KOPT-K1 (cell line): ENCODE data around the gene MGAT3.

Experiments
- H3K27ac ChIP-seq: fragments of 200-600 bp; sonication (generic); 2 replicates; pipeline ENCODE4 v1.5.1; 2016; ENCODE audit warnings: antibody characterized with exemption, mild to moderate bottlenecking, low read depth, low read length; ENCODE audit not compliant: poor library complexity, severe bottlenecking
- H3K36me3 ChIP-seq: fragments of 200-600 bp; sonication (generic); 2 replicates; pipeline ENCODE4 v1.5.1; 2017; ENCODE audit warnings: antibody characterized with exemption, mild to moderate bottlenecking, low read length, moderate library complexity; ENCODE audit not compliant: insufficient read depth
- H3K9me3 ChIP-seq: fragments of 200-600 bp; sonication (generic); 2 replicates; pipeline ENCODE4 v1.5.1; 2017; ENCODE audit warnings: antibody characterized with exemption, low read length, mild to moderate bottlenecking; ENCODE audit not compliant: insufficient read depth, poor library complexity, severe bottlenecking

Gene MGAT3

DNA sequence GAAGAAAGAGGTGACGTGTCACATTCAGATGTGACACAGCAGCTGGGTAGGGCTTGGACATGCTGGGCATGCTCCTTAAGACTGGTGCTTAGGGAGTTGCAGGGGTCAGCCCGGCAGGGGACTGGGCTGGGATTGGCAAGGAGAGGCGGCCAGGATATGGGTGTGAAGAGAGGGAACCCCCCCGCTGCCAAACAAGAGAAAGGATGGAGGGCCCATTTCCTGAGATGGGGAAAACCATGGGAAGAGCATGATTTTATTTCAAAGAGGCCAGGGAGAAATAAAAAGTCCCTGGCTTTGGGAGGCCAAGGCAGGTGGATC is 68.8 kb downstream of the MGAT3 start:
- Histone ChIP-seq H3K27ac (no peak overlapping the region), H3K9me3 (no peaks in the 10 kb centered on the region), H3K36me3 (peaks cover 85% of the 10 kb centered on the region)

DNA sequence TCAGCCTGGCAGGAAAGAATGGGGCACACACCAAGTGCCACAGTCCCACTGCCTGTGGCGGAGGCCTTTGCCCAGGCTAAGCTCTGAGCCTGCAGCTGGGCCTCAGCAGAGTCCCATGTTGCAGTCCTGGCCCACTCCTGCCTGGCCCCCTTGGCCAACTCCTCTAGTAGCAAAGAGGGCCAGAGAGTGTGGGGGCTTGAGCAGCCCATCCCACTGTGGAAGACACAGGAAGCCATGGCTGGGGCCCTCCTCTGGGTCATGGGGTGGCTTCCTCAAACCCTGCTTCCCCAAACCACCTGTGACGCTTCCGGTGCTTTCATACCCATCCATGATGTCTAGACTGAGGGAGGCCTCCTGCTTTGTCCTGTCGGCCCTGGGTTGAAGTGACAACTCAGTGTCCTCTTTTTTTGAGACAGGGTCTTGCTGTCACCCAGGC is 69.9 kb downstream of the MGAT3 start:
- H3K27ac ChIP-seq = peak overlapping the region; percentile 46
- H3K36me3 ChIP-seq = peaks cover 84% of the 10 kb centered on the region
- no peaks in the 10 kb centered on the region for H3K9me3 ChIP-seq

DNA sequence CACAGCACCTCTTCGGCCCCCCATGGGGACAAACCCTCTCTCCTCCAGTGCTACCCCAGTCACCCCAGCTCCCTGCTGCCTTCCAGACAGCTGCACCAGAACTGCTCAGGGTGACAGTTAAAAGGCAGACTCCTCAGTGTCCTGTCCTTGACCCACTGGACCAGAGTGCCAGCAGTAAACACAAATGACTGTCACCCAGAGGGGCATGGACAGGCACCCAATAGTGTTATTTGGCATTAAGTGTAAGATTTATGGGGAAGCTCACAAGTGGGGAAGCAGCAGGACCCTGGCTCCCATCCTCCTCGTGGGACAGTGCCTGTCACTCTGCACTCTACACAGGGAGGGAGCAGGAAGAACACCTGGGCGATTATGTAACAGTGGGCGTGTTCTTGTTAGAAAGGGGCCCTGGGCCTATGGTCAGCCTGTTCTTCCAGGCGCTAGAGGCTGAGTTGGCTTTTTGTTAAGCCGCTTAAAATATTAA is 70.7 kb downstream of the MGAT3 start:
- Histone ChIP-seq H3K27ac (peak overlapping the region; percentile 46), H3K36me3 (peaks cover 76% of the 10 kb centered on the region), H3K9me3 (no peaks in the 10 kb centered on the region)

DNA sequence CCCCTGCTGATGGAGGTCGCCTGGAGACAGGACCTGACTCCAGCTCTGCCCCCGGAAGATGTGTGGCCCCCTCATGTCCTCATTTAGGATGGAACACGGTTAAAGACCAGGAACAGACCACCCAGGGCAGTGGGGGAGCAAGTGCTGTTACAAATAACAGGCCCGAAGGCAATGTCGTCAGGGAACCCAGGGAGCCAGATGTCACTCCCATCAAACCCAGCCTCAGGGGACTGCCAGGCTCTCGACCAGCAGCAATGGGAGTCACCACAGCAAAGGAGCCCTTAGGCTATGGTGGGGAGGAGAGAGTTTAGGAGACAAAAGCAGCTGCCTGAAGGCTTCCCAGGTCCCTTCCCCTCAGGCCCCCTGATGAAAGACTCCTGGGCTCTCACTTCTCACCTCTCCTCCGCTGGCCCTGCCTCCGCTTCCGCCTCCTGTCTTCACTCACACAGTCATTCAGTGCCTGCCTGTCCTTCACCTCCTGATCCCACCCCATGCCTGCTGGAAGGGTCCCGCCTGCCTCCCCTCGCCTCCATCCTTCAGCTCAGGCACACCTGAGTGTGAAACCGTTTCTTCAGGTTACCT is 71.4 kb downstream of the MGAT3 start:
- H3K27ac ChIP-seq = peak overlapping the region; percentile 31
- H3K36me3 ChIP-seq = peaks cover 70% of the 10 kb centered on the region
- H3K9me3 ChIP-seq = no peaks in the 10 kb centered on the region

DNA sequence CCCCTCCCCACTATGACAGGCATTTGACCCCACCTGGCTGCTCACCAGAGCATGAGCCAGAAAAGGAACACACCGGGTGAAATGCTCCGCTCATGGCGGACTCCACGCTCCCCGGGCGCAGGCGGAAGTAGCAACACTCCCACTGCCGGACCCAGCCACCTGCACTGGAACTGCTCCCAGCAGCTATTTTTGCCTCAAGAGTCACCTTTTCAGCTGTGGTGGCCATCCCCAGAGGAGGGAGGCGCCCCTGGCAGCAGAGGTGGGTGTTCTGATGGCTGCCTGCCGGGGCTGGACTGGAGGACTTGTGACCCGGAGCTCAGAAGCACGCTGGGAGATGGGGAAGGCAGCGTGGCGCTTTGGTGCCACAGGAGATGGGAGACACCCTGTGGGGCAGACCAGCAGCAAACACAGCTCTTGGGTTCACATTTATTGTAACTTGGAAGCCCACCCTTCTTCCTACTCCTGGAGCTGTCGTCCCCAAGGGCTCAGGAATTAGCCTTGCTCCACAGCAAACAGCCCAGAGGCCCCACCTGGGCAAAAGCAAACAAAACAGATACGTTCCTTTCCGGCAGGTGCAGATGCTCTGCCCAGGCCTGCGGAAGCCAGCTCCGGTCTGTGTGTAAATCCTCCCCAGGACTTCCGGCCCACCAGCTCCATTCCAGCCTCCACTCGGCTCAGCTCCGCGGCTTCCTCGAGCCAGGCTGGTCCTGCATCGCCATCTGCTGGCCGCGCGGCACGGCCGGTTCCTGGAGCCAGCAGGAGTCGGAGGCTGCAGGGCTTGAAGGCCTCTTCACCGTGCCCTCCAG is 72.1 kb downstream of the MGAT3 start:
- peak overlapping the region; percentile 31 for H3K27ac ChIP-seq
- peaks cover 63% of the 10 kb centered on the region for H3K36me3 ChIP-seq
- no peaks in the 10 kb centered on the region for H3K9me3 ChIP-seq

DNA sequence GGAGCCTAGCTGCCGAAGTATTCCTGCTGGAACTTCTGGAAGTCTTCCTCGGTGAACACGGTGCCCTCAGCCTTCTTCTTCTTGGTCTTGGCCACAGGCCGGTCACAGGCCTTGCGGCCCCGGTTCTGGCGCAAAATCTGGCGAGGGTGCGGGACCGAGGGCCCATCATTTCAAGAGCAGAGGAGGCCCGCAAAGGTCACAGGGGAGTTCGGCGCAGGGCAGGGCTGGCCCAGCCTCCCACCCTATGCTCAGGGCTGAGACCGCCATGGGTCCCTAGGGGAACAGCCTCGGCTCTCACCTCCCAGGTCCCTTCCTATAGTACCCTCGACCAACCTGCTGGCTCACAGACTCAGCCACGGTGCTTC is 72.7 kb downstream of the MGAT3 start:
- Histone ChIP-seq H3K9me3 (no peaks in the 10 kb centered on the region), H3K36me3 (peaks cover 57% of the 10 kb centered on the region), H3K27ac (no peak overlapping the region)

DNA sequence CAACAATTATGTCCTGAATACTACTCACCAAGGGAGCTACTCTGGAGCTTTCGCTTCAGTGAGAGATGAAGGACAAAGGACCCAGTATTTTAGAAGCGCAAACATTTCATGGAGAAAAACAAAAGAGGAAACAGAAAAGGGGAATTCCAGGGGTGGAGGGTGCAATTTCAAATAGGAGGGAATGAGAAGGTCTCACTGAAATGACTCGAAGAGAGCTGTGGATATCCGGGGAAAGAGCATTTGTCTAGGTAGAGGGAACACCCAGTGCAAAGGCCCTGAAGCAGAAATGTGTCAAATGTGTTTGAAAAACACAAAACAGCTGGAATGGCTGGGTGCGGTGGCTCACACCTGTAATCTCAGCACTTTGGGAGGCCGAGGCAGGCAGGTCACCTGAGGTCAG is 73.3 kb downstream of the MGAT3 start:
- H3K27ac ChIP-seq = no peak overlapping the region
- H3K9me3 ChIP-seq = no peaks in the 10 kb centered on the region
- peaks cover 50% of the 10 kb centered on the region for H3K36me3 ChIP-seq

DNA sequence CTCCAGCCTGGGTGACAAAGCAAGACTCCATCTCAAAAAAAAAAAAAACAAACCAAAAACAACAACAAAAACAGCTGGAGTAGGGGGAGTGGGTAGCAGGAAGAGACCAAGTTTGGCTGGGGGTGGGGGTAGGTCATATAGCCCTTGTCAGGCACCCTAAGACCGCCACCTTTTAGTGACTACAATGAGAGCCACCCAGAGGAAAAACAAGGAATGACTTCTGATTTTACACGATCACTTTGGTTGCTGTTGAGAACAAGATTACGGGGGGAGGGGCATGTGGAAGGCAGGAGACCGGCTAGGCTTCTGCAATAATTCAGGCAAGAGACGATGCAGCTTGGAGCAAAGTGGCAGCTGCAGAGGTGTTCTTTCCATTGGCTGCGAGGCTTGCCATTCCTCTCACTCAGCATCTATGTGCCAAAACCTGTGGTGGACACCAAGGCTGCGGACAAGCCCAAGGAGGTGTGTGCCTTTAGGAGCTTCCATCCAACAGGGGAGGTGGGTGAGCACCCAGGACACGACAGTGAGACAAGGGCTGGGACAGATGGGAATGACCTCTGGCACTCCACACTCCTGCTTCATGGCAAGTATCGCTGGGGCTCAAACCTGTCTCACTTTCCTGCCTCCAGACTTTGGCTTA is 74.0 kb downstream of the MGAT3 start:
- Histone ChIP-seq H3K36me3 (peaks cover 44% of the 10 kb centered on the region), H3K9me3 (no peaks in the 10 kb centered on the region), H3K27ac (no peak overlapping the region)

DNA sequence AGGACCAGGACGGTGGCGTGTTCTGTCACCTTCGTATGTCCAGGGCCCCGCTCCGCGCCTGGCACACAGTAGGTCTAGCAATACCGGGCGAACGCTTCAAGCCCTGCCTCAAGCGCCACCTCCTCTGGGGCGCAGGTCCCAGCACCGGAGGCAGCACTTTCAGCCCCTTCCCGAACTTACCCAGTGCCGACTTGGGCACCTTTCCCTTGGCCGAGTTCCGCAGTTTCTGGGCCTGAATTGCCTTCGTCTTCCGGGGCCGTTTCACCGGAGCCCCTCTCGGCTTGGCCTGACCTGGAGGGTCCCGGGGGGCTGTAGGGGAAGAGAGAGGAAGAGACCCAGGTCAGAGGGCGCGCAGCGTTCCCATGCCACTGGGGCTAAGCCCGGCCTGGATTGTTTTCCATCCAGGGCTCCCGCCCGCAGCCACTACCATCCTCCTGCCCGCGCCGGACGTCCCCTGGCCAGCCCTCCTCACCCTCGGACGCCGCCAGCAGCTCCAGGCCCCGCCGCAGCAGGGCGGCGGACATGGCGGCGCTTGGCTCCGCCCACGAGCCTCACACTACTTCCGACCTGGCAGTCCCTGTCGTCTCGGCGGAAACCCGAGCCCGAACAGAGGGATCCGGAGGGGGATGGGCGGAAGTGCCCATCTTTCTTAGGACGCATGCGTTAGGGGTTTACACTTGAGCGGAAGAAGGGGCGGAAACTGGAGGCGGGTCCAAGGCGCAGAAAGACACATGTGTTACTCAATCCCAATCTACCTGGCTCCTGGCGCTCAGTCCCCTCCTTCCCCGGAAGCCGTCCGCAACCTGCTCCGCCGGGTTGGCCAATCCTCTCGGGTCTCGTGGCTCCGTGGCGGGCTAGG is 75.6 kb downstream of the MGAT3 start, which contains the start of gene RPS19BP1:
Gene RPS19BP1 (minus strand): TSS at position 534 of the 859 bp plus-strand sequence. CDS start 10 bp downstream, at position 524.
- H3K27ac ChIP-seq = peak within 1 kb of the TSS; percentile 94
- no peaks in the 10 kb centered on the region for H3K9me3 ChIP-seq
- peaks cover 41% of the 10 kb centered on the region for H3K36me3 ChIP-seq

DNA sequence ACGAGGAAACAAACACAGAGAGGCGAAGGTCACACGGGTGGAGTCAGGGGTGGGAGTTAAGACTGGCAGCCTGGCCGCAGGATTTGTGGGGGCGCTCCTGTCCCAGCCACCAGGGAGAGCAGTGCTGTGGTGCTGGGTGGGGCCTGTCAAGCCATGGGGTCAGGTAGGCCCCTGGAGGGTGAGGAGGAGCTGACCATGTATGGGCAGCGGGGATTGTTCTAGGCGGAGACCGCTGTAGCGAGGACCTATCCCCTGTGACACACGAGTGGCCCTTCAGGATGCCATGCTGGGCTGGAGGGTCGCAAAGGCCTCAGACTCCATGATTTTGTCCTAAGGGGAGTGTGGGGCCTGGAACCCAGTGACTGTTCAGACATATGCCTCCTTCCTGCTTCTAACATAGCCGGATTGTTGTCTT is 77.3 kb downstream of the MGAT3 start:
- H3K36me3 ChIP-seq = peaks cover 24% of the 10 kb centered on the region
- H3K9me3 ChIP-seq = no peaks in the 10 kb centered on the region
- H3K27ac ChIP-seq = peak overlapping the region; percentile 34

DNA sequence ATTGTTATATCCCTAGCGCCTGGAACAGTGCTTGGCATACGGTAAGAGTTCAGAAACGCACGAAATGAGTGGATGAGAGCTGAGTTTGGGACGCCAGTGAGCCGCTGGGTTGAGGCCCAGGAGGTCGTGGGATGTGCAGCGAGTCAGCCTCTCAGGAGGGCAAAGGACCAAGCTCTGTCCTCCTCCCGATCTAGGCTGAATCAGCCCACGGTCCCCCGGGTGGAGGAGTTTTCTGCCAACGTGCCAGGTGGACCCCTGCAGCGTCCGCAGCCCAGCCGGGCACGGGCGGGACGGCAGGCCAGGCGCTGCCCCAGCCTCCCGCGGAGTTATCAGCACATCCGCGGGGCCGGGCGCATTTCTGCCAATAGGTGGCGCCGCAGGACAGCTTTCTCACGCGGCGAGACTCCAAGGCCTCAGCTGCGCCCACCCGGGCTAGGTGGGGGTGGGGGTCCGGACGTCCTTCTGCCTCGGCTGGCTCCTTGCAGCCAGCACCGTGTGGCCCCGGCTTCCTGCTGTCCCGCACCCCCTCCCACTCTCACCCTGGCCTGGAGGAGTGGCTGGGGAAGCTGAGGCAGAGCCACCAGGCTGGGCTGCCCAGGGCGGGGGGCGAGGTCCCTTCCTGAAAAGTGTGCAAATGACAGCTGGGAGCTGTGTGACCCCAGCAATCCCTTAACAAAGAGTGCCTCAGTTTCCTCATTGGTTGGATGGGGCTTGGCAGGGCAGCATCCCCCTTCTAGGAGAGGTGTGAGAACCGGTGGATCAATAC is 78.0 kb downstream of the MGAT3 start:
- H3K27ac ChIP-seq = peak overlapping the region; percentile 34
- H3K36me3 ChIP-seq = peaks cover 19% of the 10 kb centered on the region
- no peaks in the 10 kb centered on the region for H3K9me3 ChIP-seq

DNA sequence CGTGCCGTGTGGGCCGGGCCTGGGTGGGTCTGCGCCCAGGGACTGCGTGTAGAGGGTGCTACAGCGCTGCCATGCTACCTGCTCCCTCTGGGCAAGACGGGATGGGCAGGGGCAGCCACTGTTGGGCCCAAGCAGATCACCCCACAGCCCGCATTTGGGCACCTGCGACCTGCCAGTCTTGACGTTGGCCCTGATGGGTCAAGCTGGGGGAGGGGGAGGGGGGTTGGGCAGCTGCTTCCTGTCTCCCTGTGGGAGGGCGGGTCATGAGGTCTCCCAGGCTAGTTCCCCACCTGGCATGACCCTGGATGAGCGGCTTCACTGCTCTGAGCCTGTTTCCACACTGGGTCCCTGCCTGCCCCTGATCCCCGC is 78.5 kb downstream of the MGAT3 start:
- no peak overlapping the region for H3K27ac ChIP-seq
- H3K36me3 ChIP-seq = peaks cover 13% of the 10 kb centered on the region
- H3K9me3 ChIP-seq = no peaks in the 10 kb centered on the region

DNA sequence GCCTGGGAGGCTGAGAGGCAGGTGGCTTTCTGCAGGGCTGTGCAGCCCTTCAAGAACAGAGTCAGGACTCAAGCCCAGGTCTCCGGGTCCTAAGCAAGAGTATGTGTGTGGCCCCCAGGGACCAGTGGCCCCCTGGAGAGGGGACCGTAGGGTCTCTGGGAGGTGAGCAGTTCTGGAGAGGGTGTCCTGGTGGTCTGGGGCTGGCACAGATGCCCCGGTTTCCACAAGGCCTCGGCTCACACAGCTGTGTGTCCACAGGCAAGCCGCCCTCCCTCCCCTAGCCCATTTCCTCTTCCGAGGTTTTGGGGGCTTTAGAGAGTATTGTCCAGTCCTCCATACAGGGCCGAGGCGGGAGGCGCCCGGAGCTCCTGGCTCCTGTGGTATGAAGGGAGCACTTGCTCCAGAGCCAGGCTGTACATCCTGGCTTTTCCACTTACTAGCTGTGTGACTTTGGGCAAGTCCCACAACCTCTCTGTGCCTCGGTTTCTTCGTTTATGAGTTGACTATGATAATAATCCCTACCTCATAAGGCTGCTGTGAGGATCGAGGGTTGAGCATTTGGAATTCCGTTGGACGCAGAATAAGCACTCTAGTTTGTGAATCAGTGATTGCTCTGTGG is 79.1 kb downstream of the MGAT3 start:
- H3K27ac ChIP-seq = no peak overlapping the region
- peaks cover 7% of the 10 kb centered on the region; the same call in 1 of the 2 replicates for H3K36me3 ChIP-seq
- no peaks in the 10 kb centered on the region for H3K9me3 ChIP-seq

DNA sequence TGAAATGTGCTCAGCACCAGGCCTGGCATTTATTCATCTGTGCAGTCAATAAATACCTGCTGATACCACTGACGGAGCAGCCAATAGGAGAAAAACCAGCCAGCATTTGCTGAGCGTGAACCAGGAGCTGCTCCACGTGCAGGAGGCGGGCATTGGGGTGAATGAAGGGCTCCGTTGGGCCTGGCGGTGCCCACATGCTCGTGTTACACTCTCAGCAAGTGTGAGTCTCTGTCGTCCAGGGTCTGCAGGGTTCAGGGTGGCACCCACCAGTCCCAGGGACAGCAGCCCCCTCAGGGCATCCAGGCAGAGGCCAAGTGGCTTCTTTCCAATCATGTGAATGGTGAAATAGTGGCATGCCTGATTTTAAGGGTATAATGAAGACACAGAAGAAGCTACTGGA is 79.9 kb downstream of the MGAT3 start:
- Histone ChIP-seq H3K27ac (no peak overlapping the region), H3K36me3 (no peaks in the 10 kb centered on the region)

More for the DNA sequence above, 79.9 kb downstream of the MGAT3 start:
- no peaks in the 10 kb centered on the region for H3K9me3 ChIP-seq
